GM18511 (cell line): ENCODE measurements around the gene ZNF302.

Experiments used
- ATAC-seq: cut with Tn5 transposase; IDR thresholded peaks from one replicate; pipeline ENCODE4 v1.9.1; 2021; ENCODE audit warnings: mild to moderate bottlenecking, moderate library complexity; ENCODE audit not compliant: unreplicated experiment

ZNF302 gene

DNA sequence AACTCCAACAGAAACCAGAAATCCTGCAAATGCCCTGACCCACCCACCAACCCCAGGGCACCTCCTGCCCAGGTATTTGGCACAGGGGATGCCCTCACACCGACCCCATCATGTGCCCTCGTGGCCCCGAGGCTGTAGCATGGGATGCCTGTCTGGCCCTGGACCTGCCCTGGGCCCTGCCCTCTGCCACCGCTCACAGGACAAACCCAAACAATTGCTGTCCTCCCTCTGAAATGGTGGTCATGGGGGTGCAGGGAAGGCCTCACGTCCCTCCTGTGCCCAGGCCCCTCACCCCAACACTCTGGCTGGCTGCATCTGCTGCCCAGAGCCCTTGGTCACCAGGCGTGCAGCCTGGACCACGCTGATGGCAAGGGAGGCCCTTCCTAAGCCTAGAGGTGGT lies 54.5 kb downstream of the ZNF302 start:
- ATAC-seq = no peak

DNA sequence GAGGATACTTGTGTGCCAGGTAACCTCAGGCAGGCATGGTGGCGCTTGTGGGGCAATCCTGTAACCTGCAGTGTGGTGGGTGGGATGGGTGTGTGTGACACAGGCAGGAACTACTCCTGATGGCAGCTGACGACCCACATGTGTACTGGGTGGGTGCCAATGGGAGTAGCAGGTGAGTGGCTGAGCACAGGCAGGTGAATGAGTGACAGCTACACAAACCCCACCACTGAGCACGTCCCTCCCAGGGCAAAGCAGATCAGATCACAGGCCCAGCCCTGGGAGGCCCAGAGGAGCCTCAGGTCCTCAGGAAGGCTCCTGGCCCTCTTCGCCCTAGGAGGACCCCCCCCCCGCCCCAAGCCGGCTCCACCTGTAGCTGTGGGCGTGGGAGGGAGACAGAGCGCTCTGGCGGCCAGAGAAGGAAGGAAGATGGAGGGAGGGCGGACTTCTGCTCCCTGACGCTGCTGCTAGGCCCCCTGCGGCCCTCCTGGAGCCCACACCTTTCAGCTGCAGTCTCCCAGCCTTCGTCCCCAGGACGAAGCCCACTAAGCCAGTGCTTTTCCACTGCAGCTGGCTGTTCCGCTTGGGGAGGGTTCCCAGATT lies 55.2 kb downstream of the ZNF302 start:
- ATAC-seq = no peak

DNA sequence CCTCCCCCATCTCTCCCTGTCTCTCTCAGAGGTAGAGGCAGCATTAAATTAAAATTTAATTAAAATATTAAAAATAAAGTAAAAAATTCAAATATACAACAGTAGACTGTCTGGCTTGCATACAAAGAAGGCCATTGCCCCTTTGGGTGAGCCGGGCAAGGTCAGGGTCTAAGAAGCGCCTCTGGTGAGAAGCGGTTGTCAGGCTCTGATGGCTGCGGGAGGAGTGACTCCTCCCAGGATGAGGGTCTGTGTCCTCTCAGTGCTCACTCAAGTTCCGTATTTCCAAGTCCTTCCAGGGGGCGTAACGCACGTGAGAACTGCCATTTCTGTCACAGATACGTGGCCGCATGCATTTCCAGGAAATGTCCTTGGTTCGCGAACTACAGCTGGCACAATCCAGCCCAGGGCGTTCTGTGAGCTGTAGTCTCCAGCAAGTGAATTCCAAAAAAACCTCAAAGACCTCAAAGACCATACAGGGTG lies 55.8 kb downstream of the ZNF302 start:
- peak; percentile 18 for ATAC-seq

DNA sequence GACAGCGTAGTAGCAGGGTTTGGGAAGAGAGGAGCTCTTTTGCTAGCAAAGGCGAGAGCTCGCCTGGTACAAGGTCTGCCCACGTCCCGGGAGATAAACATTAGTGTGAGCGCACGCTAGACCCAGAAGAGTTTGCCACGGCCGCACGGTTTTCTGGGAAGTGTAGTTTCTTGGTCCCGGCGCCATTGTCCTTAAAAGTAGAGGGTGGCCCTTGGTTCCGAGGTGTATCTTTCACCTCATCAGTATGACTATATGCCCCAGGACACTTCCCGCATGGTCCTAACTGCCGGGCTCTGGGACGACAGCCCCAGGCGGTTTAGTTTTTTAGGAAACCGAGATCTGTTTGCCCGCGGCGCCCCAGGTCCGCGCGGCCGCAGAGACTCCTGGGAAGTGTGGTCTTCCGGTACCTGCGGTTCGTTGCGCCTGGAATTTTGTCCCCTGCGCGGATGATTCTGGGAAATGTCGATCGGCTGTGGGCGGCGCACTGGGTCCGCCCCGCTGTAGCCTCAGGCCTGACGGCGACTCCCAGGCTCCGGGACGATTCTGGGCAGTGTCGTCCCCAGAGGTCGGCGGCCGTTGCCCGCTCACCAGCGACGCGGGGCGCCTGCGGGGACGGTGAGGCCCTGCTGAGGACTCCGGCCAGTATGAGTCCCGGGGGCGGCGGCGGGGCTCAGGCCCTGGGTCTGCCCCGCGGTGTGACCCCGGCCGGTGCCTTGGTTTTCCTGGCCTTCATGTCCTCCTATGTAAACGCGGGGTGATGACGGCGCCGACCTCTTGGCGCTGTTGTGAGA lies 56.5 kb downstream of the ZNF302 start, which contains the start of gene ZNF181:
Gene ZNF181 (plus strand): TSS at position 498 of the 791 bp plus-strand sequence. CDS start 795 bp downstream, outside the sequence.
- peak; percentile 88 for ATAC-seq

DNA sequence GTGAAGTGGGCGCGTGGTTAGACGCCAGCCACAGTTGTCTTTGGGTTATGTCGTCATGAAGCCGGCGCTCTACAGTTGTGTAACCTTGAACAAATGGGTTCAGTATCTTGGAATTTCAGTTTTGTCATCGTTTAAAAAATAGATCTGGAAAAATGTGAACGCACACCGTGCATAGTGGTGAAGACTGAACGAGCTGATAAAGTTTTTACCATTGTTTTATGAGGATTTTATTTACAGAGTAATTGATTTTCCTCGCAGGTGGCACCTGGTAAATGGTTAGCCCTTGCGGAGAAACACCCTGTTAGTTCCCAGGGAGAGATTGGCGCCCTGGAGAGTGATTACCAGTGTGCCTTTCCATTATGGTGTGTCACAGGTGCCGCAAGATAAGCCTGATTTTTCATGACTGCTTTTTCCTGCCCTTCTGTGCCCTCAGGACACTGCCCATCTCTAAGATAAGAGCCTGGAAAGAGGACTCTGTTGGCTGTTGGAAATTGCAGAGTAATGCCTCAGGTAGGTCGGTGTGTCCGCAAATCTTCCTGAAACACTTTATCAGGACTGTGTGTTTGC lies 57.1 kb downstream of the ZNF302 start:
- no peak for ATAC-seq
